Central memory CD8-positive, alpha-beta T cell (primary cell): Measurements from ENCODE around the gene NKD2.
"Not testable (repeated sequence)": the region's sequence is repeated elsewhere in the genome, so short reads cannot be mapped to it uniquely, and the experiment has no call there.

ENCODE experiments used
- ATAC-seq: fragments of 150-1000 bp; cut with Tn5 transposase; replicated peaks from 2 replicates; pipeline ENCODE4 v1.10.0; 2022; ENCODE audit warnings: mild to moderate bottlenecking, moderate FRiP score, moderate number of reproducible peaks; ENCODE audit not compliant: poor library complexity, severe bottlenecking; ENCODE audit errors: extremely low read depth
- DNase-seq, 2 donors: peaks; one replicate each; pipeline ENCODE4 v3.0.0; 2021; ENCODE audit warnings: low spot score in 2 of 2
- H3K27ac Mint-ChIP-seq: one replicate; pipeline ENCODE4 v1.8.0; 2022; ENCODE audit warnings: low read depth, mild to moderate bottlenecking, moderate library complexity, mixed read lengths
- H3K27me3 Mint-ChIP-seq: one replicate; pipeline ENCODE4 v1.8.0; 2022; ENCODE audit warnings: mixed read lengths
- H3K36me3 Mint-ChIP-seq: one replicate; pipeline ENCODE4 v1.8.0; 2022; ENCODE audit warnings: mild to moderate bottlenecking, moderate library complexity, mixed read lengths; ENCODE audit not compliant: insufficient read depth
- H3K4me1 Mint-ChIP-seq: one replicate; pipeline ENCODE4 v1.8.0; 2022; ENCODE audit warnings: mixed read lengths
- H3K4me3 Mint-ChIP-seq: one replicate; pipeline ENCODE4 v1.8.0; 2022; ENCODE audit warnings: mild to moderate bottlenecking, moderate library complexity, mixed read lengths
- H3K9me3 Mint-ChIP-seq: one replicate; pipeline ENCODE4 v1.8.0; 2022; ENCODE audit warnings: mixed read lengths

NKD2 gene

GRCh38 chr5:1078851-1079250 is 70.2 kb downstream of the NKD2 start:
- Mint-ChIP-seq H3K9me3 (no peaks in the 10 kb centered on the region), H3K36me3 (peaks cover 20% of the 10 kb centered on the region), H3K4me1 (peaks cover 9% of the 10 kb centered on the region)

GRCh38 chr5:1079486-1079885 is 70.9 kb downstream of the NKD2 start:
- DNase-seq, result no peak
- Mint-ChIP-seq H3K4me1 (peaks cover 9% of the 10 kb centered on the region), H3K27ac (no peak overlapping the region), H3K4me3 (no peak overlapping the region), H3K27me3 (no peaks in the 10 kb centered on the region), H3K36me3 (peaks cover 18% of the 10 kb centered on the region), H3K9me3 (no peaks in the 10 kb centered on the region)
- ATAC-seq, result no peak

More at GRCh38 chr5:1078851-1079250, 70.2 kb downstream of the NKD2 start:
- H3K4me3 Mint-ChIP-seq, result no peak overlapping the region
- no peak overlapping the region for H3K27ac Mint-ChIP-seq
- ATAC-seq (no peak), DNase-seq (no peak)
- H3K27me3 Mint-ChIP-seq, result no peaks in the 10 kb centered on the region

GRCh38 chr5:1079961-1080360 is 71.4 kb downstream of the NKD2 start:
- H3K9me3 Mint-ChIP-seq, result no peaks in the 10 kb centered on the region
- peaks cover 9% of the 10 kb centered on the region for H3K4me1 Mint-ChIP-seq
- no peaks in the 10 kb centered on the region for H3K27me3 Mint-ChIP-seq
- peaks cover 18% of the 10 kb centered on the region for H3K36me3 Mint-ChIP-seq
- ATAC-seq (no peak), DNase-seq (no peak)
- H3K4me3 Mint-ChIP-seq, result no peak overlapping the region
- H3K27ac Mint-ChIP-seq, result no peak overlapping the region

- Mint-ChIP-seq H3K36me3 (peaks cover 15% of the 10 kb centered on the region), H3K27me3 (no peaks in the 10 kb centered on the region), H3K27ac (peak overlapping the region; percentile 53), H3K4me1 (peaks cover 9% of the 10 kb centered on the region), H3K4me3 (no peak overlapping the region), H3K9me3 (no peaks in the 10 kb centered on the region)
- ATAC-seq (no peak), DNase-seq (no peak)
These were observed 71.8 kb downstream of the NKD2 start for GRCh38 chr5:1080432-1080831.

GRCh38 chr5:1081519-1081918 is 72.9 kb downstream of the NKD2 start:
- DNase-seq (no peak), ATAC-seq (no peak)
- no peak overlapping the region for H3K4me3 Mint-ChIP-seq
- peaks cover 15% of the 10 kb centered on the region for H3K36me3 Mint-ChIP-seq
- peak overlapping the region; percentile 53 for H3K27ac Mint-ChIP-seq
- no peaks in the 10 kb centered on the region for H3K27me3 Mint-ChIP-seq
- H3K9me3 Mint-ChIP-seq, result no peaks in the 10 kb centered on the region
- H3K4me1 Mint-ChIP-seq, result peaks cover 9% of the 10 kb centered on the region

- not testable (repeated sequence) for H3K4me1 Mint-ChIP-seq, H3K27me3 Mint-ChIP-seq, ATAC-seq, H3K9me3 Mint-ChIP-seq, H3K27ac Mint-ChIP-seq, DNase-seq, H3K4me3 Mint-ChIP-seq
- H3K36me3 Mint-ChIP-seq, result peaks cover 13% of the 10 kb centered on the region
These were observed 74.4 kb downstream of the NKD2 start for GRCh38 chr5:1083026-1083425.

GRCh38 chr5:1083823-1084605 is 75.4 kb downstream of the NKD2 start:
- DNase-seq (no peak), ATAC-seq (no peak)
- no peak overlapping the region for H3K4me3 Mint-ChIP-seq
- no peaks in the 10 kb centered on the region for H3K27me3 Mint-ChIP-seq
- no peak overlapping the region for H3K27ac Mint-ChIP-seq
- peaks cover 9% of the 10 kb centered on the region for H3K4me1 Mint-ChIP-seq
- H3K36me3 Mint-ChIP-seq, result peaks cover 9% of the 10 kb centered on the region
- H3K9me3 Mint-ChIP-seq, result no peaks in the 10 kb centered on the region

- no peak overlapping the region for H3K4me3 Mint-ChIP-seq
These were observed 76.8 kb downstream of the NKD2 start for GRCh38 chr5:1085391-1085790.

GRCh38 chr5:1086137-1086536 is 77.5 kb downstream of the NKD2 start:
- no peaks in the 10 kb centered on the region for H3K27me3 Mint-ChIP-seq
- H3K9me3 Mint-ChIP-seq, result no peaks in the 10 kb centered on the region
- H3K4me1 Mint-ChIP-seq, result peaks cover 4% of the 10 kb centered on the region
- ATAC-seq (no peak), DNase-seq (no peak)
- no peak overlapping the region for H3K4me3 Mint-ChIP-seq
- no peak overlapping the region for H3K27ac Mint-ChIP-seq
- H3K36me3 Mint-ChIP-seq, result peaks cover 7% of the 10 kb centered on the region

More at GRCh38 chr5:1085391-1085790, 76.8 kb downstream of the NKD2 start:
- Mint-ChIP-seq H3K36me3 (peaks cover 9% of the 10 kb centered on the region), H3K27ac (no peak overlapping the region), H3K9me3 (no peaks in the 10 kb centered on the region), H3K4me1 (peaks cover 9% of the 10 kb centered on the region), H3K27me3 (no peaks in the 10 kb centered on the region)
- no peak for DNase-seq
- no peak for ATAC-seq

- no peak for DNase-seq
- Mint-ChIP-seq H3K4me3 (no peak overlapping the region), H3K36me3 (peaks cover 6% of the 10 kb centered on the region), H3K27me3 (no peaks in the 10 kb centered on the region), H3K4me1 (no peaks in the 10 kb centered on the region), H3K27ac (no peak overlapping the region), H3K9me3 (no peaks in the 10 kb centered on the region)
- no peak for ATAC-seq
These were observed 78.3 kb downstream of the NKD2 start for GRCh38 chr5:1086871-1087270.

- no peaks in the 10 kb centered on the region for H3K4me1 Mint-ChIP-seq
- no peak overlapping the region for H3K4me3 Mint-ChIP-seq
- no peak overlapping the region for H3K27ac Mint-ChIP-seq
- peaks cover 8% of the 10 kb centered on the region for H3K36me3 Mint-ChIP-seq
- H3K27me3 Mint-ChIP-seq, result no peaks in the 10 kb centered on the region
- DNase-seq (no peak), ATAC-seq (no peak)
- H3K9me3 Mint-ChIP-seq, result no peaks in the 10 kb centered on the region
These were observed 78.8 kb downstream of the NKD2 start for GRCh38 chr5:1087428-1087827.

GRCh38 chr5:1088031-1088430 is 79.4 kb downstream of the NKD2 start:
- Mint-ChIP-seq H3K27me3 (no peaks in the 10 kb centered on the region), H3K4me3 (no peak overlapping the region), H3K9me3 (no peaks in the 10 kb centered on the region), H3K36me3 (peaks cover 11% of the 10 kb centered on the region), H3K27ac (no peak overlapping the region), H3K4me1 (no peaks in the 10 kb centered on the region)
- ATAC-seq, result no peak
- no peak for DNase-seq
